DOHH2 (cell line): ENCODE data around the gene KLHL26.

Experiments
- H3F3A ChIP-seq: fragments of 200-600 bp; sonication (generic), shearing (Covaris generic); 2 replicates; pipeline ENCODE4 v1.6.0; 2016; ENCODE audit warnings: antibody characterized with exemption, mild to moderate bottlenecking; ENCODE audit not compliant: control insufficient read depth, insufficient read depth
- H3K27ac ChIP-seq: fragments of 200-600 bp; sonication (generic); 2 replicates; pipeline ENCODE4 v1.5.1; 2014; ENCODE audit warnings: low read depth, mild to moderate bottlenecking, low read length, moderate library complexity
- H3K27me3 ChIP-seq: fragments of 200-600 bp; sonication (generic); 2 replicates; pipeline ENCODE4 v1.6.1; 2014; ENCODE audit warnings: mild to moderate bottlenecking, low read length, mixed read lengths; ENCODE audit not compliant: control insufficient read depth
- H3K36me3 ChIP-seq: fragments of 200-600 bp; sonication (generic); 2 replicates; pipeline ENCODE4 v1.6.1; 2014; ENCODE audit warnings: mild to moderate bottlenecking, low read length, moderate library complexity, mixed read lengths; ENCODE audit not compliant: control insufficient read depth
- H3K4me1 ChIP-seq: fragments of 200-600 bp; sonication (generic); 2 replicates; pipeline ENCODE4 v1.6.1; 2014; ENCODE audit warnings: mild to moderate bottlenecking, low read length, mixed read lengths; ENCODE audit not compliant: control insufficient read depth
- H3K4me2 ChIP-seq: fragments of 200-600 bp; sonication (generic); 2 replicates; pipeline ENCODE4 v1.6.0; 2014; ENCODE audit warnings: mild to moderate bottlenecking, low read length, moderate library complexity
- H3K4me3 ChIP-seq: fragments of 200-600 bp; sonication (generic); 2 replicates; pipeline ENCODE4 v1.5.1; 2014; ENCODE audit warnings: mild to moderate bottlenecking, low read length, mixed read lengths
- H3K79me2 ChIP-seq: fragments of 200-600 bp; sonication (generic); 2 replicates; pipeline ENCODE4 v1.6.1; 2014; ENCODE audit warnings: mild to moderate bottlenecking, low read length, mixed read lengths; ENCODE audit not compliant: control insufficient read depth
- H3K9me2 ChIP-seq: fragments of 200-600 bp; sonication (generic); replicated peaks from 2 replicates; pipeline ENCODE4 v1.6.1; 2014; ENCODE audit warnings: mild to moderate bottlenecking, low read length, mixed read lengths; ENCODE audit not compliant: control insufficient read depth
- H3K9me3 ChIP-seq: fragments of 200-600 bp; sonication (generic); 2 replicates; pipeline ENCODE4 v1.6.1; 2014; ENCODE audit warnings: antibody characterized with exemption, low read length, mixed read lengths; ENCODE audit not compliant: control insufficient read depth, insufficient read depth
- H4K20me1 ChIP-seq: fragments of 200-600 bp; sonication (generic); 2 replicates; pipeline ENCODE4 v1.6.0; 2014; ENCODE audit warnings: low read depth, mild to moderate bottlenecking, antibody characterized with exemption, low read length, moderate library complexity; ENCODE audit not compliant: control insufficient read depth, insufficient read depth
- EZH2phosphoT487 ChIP-seq: fragments of 200-600 bp; sonication (generic); IDR thresholded peaks from 2 replicates; pipeline ENCODE4 v1.6.1; 2017; ENCODE audit warnings: borderline replicate concordance, mild to moderate bottlenecking, antibody characterized with exemption, low read length, moderate library complexity, mixed read lengths
- TF ChIP-seq, protein P1 (sequence below): fragments of 200-600 bp; sonication (generic); IDR thresholded peaks from one replicate; pipeline ENCODE4 v1.5.1; 2014; ENCODE audit warnings: antibody characterized with exemption, mild to moderate bottlenecking, low read depth, low read length; ENCODE audit not compliant: poor library complexity, severe bottlenecking

Gene KLHL26

DNA sequence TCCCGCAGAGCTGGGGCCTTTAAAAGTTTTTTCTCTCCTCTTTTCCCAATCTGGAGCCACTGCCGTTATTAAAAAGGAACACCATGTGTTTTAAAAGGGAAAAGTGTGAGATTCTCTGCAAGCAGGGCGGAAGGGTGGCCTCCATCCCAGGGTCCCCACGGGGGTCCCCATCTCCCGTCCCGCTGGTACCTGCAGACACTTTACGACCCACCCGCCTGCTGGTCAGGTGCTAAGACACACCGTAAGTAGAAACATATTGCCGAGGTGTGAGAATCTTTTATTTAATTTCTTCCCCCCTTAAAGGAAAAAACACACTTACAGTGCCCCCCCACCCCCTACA, 32.0 kb upstream of the KLHL26 start:
- Histone ChIP-seq H3K9me3 (no peaks in the 10 kb centered on the region), H3F3A (no peaks in the 10 kb centered on the region), H3K79me2 (no peaks in the 10 kb centered on the region), H4K20me1 (no peaks in the 10 kb centered on the region), H3K27me3 (peaks cover 69% of the 10 kb centered on the region), H3K36me3 (no peaks in the 10 kb centered on the region), H3K4me3 (no peak overlapping the region), H3K9me2 (no peaks in the 10 kb centered on the region), H3K4me2 (no peak overlapping the region), H3K27ac (no peak overlapping the region), H3K4me1 (no peaks in the 10 kb centered on the region; the same call in 1 of the 2 replicates)
- TF ChIP-seq, protein P1, sequence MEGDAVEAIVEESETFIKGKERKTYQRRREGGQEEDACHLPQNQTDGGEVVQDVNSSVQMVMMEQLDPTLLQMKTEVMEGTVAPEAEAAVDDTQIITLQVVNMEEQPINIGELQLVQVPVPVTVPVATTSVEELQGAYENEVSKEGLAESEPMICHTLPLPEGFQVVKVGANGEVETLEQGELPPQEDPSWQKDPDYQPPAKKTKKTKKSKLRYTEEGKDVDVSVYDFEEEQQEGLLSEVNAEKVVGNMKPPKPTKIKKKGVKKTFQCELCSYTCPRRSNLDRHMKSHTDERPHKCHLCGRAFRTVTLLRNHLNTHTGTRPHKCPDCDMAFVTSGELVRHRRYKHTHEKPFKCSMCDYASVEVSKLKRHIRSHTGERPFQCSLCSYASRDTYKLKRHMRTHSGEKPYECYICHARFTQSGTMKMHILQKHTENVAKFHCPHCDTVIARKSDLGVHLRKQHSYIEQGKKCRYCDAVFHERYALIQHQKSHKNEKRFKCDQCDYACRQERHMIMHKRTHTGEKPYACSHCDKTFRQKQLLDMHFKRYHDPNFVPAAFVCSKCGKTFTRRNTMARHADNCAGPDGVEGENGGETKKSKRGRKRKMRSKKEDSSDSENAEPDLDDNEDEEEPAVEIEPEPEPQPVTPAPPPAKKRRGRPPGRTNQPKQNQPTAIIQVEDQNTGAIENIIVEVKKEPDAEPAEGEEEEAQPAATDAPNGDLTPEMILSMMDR: no peak
- no peak for TF ChIP-seq EZH2phosphoT487

GRCh38 chr19:18605196-18605545, 31.7 kb upstream of the KLHL26 start:
- TF ChIP-seq, protein P1: no peak
- TF ChIP-seq EZH2phosphoT487: no peak
- Histone ChIP-seq H3K79me2 (no peaks in the 10 kb centered on the region), H3K4me1 (no peaks in the 10 kb centered on the region; the same call in 1 of the 2 replicates), H3K9me2 (no peaks in the 10 kb centered on the region), H4K20me1 (no peaks in the 10 kb centered on the region), H3K4me2 (no peak overlapping the region), H3F3A (no peaks in the 10 kb centered on the region), H3K36me3 (no peaks in the 10 kb centered on the region), H3K27me3 (peaks cover 71% of the 10 kb centered on the region), H3K9me3 (no peaks in the 10 kb centered on the region), H3K27ac (no peak overlapping the region), H3K4me3 (no peak overlapping the region)

DNA sequence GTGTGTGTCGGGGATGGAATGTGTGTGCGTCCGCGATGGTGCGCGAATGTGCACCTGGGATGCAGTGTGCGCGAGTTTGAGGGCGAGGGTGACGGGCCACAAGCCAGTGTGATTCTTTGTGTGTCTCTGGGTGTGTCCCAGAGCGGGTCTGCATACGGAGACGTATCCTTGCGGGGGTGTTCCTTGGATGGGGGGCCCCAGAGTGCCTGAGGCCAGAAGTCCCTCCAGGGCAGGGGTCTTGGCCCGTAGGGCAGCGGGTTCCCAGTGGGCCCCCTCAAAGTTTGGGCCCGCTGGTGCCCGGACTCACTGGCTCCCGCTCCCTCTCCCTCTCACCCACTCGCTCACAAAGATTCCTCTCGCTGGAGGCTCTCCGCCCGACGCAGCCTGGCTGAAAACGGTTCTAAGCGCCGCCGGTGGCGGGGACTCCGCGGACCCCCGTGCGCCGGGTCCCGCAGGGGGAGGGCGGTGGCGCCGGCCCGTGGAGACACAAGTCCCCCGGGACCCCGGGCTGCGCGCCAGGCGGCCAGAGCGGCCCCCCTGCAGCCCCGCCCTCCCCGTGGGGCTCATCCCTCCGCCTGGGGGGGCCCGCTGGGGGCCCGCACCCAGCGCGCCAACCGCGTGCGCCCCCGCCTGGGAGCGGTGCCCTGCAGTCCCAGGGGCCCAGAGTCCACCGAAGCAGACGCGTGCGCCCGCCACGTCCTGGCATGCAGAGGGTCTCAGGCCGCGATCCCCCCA, 31.1 kb upstream of the KLHL26 start:
- Histone ChIP-seq H3K9me3 (no peaks in the 10 kb centered on the region), H3K79me2 (no peaks in the 10 kb centered on the region), H3K4me2 (no peak overlapping the region), H3F3A (no peaks in the 10 kb centered on the region), H3K36me3 (no peaks in the 10 kb centered on the region), H4K20me1 (no peaks in the 10 kb centered on the region), H3K27me3 (peaks cover 77% of the 10 kb centered on the region), H3K9me2 (no peaks in the 10 kb centered on the region), H3K27ac (no peak overlapping the region), H3K4me1 (no peaks in the 10 kb centered on the region; the same call in 1 of the 2 replicates), H3K4me3 (no peak overlapping the region)
- TF ChIP-seq, protein P1: no peak
- peak; percentile 52; the same call in 1 of the 2 replicates for TF ChIP-seq EZH2phosphoT487
